Stimulated activated CD4-positive, alpha-beta T cell treated with anti-CD3 and anti-CD28 coated beads, TNF-alpha, amount 100 ng/mL, for 48 hours (primary cell): Measurements from ENCODE around the gene YIF1B.
"Not testable (repeated sequence)": the region's sequence is repeated elsewhere in the genome, so short reads cannot be mapped to it uniquely, and the experiment has no call there.

Source experiments
- DNase-seq, 3 donors: peaks; one replicate each; pipeline ENCODE4 v3.0.0-alpha.2; 2020; ENCODE audit warnings: low read depth in 3 of 3

Gene YIF1B

DNA sequence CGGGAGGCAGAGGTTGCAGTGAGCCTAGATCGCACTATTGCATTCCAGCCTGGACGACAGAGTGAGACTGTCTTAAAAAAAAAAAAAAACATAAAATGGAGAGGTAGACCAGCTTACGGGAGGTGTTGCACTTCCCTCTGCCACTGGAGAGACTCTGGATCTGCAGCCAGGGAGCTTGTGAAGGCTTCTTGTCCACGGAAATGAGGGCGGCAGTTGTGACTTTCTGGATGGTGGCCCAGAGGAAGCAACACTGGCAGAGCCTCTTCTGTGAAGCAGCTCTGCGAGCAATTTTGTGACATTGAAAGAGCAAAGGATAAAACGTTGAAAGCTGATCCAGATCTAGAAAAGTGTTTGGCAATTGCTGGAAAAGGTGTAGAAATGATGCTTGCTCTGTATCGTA, 41.0 kb downstream of the YIF1B start:
- DNase-seq = no peak

DNA sequence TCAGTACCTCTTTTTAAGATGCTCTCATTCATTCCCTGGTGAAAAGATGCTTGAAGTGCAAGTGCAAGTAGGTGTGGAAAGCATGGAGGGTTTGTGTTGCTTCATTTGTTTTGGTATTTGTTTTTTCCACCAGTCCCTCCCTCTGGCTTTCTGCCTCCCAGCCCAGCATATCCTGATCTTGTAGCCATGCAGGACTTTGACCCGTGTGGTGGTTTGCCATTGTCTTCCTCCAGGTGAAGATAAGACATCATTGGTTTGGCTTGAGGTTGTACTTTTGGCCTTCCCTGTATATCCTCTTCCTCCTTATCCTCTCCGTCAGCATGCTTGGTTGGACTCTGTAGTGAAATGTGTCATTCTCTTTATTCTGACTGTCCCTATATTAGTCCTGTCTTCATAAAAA, 42.2 kb downstream of the YIF1B start:
- no peak for DNase-seq

DNA sequence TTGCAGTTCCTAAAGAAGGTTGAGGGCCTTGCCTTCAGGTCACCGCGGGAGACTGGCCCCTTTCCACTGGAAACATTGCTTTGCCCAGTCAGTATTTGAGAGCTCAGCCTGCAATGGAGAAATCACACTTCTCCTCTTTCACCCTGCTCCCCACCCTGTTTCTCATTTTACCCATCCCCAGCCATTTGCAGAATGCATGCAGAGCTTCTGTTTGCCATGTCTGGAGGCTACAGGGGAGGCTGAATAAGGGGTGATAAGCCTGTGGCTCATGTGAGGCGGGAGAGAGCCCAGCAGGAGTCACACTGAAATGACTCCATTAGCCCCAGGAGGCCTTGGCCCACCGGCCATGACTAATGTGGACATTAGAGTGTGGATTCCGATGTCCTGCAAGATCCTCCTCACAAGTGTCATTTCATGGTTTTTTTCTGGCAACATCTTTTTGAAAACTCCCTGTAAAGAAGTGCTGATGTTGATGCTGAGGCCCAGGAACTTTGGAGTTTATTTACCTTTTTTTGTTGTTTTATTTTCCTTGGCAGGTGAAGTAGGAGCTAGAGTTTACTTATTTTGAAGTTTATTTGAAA, 45.1 kb downstream of the YIF1B start:
- DNase-seq = no peak

DNA sequence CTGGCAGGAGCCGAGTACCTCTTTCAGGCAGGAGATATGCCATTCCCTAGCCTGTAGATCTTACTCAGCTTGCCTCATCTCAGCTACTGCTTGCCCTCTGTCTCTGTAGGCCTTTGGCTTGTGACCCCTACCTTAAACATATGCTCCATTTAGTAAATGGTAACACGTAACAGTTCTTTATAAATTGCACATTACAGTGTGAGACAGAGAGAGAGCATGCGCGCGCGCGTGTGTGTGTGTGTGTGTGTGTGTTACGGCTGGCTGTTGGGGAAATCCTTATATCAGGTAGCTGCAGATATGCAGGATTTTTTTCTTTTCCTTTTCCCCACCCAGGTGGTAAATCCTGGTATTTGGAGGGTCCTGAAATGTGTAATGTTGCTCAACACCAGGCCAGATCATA, 47.2 kb downstream of the YIF1B start:
- no peak for DNase-seq

DNA sequence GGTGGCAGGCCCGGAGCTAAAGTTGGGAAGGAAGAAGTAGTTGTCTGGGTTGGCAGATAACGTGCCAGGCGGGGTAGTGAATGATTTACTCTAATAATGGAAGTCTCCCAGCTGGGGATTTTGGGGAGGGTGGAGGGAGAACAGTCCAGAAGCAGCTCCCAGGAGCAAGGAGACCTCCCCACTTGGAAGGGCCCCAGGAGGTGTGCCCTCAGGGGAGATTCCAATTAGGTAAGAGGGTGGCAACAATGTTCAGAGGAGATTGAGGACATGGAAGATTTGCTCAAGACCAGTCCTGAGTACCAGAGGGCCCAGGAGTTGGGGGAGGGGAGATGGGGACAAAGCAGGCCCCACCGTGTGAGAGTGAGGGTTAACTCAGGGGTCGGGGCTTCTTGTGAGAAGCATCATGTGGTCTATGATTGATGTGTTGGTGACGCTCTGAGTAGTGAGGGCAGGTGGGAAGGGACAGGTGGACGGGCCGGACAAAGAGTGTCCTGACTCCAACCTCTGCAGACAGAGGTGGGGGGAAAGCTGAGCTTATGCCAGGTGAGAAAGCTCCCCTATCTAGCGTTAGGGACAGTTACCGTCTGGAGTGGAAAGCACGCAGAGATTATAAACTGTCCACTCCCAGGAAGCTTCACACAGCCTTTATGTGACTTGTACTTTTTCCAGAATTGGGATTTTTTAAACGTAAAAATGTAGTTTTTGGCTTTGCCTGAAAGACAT, 47.8 kb downstream of the YIF1B start:
- DNase-seq = no peak

DNA sequence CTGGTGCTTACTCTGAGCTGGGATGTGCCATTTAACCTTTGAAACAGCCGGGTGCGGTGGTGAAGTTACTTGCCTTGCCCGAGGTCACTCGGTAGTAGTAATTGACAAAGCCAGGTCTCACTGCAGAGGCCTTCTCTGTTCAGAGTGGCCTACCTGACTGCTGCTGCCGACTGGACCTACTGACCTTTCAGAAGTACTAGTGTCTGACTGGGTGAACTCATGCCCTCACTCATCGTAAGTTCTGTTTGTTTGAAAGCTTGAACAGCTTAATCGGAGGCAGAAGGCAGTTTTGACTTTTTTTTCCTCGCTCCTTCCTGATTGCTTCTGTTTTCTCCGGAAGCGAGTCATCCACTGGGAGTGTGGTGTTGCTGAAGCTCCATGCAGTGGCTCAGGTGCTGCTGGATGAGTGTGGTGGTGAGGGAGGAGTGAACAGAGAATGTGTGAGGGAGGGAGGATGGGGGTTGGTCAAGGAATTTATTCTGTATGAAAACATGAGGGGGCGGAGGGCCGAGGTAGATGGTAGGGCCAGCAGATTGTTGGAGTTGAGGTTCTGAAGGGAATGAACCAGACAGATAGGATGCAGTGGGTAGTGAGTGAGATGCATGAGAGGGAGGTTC, 48.7 kb downstream of the YIF1B start:
- no peak for DNase-seq

DNA sequence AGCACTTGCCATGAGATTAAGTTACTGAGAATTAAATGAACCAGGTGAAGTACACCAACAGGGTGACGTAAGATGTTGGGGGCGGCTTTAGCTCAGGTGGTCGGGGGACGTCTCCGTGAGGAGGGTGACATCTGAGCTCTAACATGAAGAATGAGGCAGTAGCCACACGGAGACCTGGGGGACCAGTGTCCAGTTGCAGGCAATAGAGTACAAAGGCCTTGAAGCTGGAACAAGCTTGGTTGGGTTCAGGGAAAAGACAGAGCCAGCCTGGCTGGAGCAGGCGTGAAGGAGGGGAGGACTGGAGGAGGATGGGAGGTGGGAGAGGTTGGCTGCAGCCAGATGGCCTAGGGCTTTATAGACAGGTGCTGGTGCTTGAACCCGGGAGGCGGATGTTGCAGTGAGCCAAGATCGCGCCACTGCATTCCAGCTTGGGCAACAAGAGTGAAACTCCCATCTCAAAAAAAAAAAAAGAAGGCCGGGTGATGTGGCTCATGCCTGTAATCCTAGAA, 49.8 kb downstream of the YIF1B start:
- DNase-seq = no peak

DNA sequence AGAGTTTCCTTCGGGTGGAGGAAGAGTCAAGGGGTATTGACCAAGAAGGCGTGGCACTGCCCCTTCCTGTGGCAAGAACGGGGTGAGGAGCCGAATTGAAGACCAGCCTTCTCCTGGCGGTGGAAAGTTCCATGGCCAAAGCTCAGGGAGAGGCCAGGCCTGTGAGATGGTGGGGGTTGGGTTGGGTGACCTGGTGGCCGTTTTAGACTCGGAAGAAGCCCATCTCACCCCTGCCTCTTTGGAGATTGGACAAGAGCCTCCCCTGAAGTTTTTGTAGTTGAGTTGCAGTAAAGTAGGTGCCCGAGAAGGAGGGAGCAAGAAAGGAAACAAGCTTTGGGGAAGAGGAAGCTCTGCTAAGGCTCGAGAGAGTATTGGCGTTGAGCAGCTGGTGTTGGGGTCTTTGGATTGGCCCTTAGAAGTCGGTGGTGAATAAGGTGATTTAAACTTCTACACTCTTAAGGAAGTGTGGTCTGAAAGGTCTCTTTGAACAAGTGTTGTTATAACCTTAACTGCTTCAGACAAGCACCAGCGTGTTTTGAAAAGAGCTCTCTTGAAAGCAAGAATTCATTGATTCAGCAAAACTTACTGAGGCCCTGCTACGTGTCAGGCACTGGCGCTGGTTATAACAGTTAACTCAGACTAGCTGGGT, 50.4 kb downstream of the YIF1B start:
- no peak for DNase-seq

DNA sequence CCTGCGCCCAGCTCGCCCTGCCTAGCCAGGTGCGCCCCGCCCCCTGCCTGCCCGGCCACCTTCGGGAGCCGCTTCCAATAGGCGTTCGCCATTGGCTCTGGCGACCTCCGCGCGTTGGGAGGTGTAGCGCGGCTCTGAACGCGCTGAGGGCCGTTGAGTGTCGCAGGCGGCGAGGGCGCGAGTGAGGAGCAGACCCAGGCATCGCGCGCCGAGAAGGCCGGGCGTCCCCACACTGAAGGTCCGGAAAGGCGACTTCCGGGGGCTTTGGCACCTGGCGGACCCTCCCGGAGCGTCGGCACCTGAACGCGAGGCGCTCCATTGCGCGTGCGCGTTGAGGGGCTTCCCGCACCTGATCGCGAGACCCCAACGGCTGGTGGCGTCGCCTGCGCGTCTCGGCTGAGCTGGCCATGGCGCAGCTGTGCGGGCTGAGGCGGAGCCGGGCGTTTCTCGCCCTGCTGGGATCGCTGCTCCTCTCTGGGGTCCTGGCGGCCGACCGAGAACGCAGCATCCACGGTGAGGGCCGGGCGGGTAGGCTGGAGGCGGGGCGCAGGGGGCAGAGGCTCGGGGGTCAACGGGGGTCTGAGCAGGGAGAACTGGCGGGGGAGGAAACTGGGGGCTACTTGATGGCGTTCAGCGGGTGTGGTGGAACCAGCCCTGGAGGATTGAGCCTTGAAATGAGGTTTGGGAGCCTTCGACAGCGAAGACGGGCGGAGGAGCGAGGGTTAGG, 51.1 kb downstream of the YIF1B start, which contains the start of gene SPINT2:
Gene SPINT2 (plus strand): TSS at position 88 of the 727 bp plus-strand sequence. CDS start 320 bp downstream, at position 408.
- peak in 1 of 3 donors; percentile 15 for DNase-seq

DNA sequence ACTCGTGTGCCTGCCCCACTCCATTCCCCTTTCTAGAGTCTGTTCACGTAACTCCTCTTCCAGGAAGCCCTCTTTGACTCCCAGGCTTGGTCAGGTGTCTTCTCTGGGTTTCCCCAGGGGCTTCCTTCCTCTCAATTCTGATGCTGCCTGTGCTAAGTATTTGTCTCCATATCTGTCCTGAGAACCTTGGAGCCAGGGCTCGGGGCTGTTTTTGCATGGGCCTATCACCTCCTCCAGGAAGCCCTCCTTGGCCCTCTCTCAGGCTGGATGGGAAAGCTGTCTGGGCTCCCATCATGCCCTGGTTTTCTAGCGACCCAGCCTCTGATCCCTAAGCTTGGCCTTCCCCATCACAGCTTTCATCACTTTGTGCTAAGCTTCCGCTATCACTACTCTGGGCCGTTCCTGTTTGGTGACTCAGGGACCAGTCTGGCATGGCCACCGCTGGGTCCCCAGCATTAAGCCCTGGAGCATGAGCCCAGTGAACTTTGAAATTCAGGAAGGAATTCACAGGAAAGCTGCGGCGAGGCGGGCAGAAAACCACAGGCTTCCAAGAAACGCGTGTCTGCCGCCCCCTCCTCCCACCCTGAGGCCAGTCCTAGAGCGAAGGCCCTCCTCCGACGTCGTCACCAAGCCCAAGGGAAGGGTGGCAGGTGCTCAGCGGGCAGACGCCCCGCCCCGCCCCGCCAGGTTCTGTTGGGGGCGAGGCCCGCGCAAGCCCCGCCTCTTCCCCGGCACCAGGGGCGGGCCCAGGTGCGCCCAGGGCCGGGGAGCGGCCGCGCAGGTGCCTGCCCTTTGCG, 51.9 kb downstream of the YIF1B start:
- peak; percentile 46 to 75 (median 75) for DNase-seq

DNA sequence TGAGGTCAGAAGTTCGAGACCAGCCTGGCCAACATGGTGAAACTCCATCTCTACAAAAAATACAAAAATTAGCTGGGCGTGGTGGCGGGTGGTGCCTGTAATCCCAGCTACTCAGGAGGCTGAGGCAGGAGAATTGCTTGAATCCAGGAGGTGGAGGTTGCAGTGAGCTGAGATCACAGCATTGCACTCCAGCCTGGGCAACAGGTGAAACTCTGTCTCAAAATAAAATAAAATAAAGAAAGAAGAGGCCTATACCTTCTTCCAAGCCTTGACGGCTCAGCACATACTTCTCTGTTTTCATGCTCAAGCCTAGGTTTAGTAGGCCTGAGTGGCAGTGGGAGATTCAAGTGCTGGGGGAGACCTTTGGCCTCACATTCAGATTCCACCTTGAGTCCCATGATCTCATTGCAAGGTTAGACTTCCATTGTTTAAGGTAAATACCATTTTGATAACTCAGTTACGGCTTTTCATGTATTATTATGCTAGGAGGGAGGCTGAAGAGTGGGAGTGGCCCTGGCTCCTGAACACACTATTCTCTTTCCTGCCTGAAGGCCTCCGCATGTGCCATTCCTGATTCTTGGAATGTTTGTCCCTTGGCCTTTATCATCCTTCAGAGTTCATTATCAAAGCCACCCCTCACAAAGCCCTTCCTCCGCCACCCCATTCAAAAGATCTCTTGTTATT, 53.0 kb downstream of the YIF1B start:
- DNase-seq = no peak

DNA sequence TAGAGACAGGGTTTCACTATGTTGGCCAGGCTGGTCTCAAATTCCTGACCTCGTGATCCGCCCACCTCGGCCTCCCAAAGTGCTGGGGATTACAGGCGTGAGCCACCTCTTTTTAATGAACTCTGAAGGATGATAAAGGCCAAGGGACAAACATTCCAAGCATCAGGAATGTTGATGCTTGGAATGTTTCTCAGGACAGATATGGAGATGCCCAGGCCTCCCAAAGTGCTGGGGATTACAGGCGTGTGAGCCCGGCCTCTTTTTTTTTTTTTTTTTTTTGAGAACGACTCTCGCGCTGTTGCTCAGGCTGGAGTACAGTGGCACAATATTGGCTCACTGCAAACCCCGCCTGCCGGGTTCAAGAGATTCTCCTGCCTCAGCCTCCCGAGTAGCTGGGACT, 53.8 kb downstream of the YIF1B start:
- not testable (repeated sequence) for DNase-seq

DNA sequence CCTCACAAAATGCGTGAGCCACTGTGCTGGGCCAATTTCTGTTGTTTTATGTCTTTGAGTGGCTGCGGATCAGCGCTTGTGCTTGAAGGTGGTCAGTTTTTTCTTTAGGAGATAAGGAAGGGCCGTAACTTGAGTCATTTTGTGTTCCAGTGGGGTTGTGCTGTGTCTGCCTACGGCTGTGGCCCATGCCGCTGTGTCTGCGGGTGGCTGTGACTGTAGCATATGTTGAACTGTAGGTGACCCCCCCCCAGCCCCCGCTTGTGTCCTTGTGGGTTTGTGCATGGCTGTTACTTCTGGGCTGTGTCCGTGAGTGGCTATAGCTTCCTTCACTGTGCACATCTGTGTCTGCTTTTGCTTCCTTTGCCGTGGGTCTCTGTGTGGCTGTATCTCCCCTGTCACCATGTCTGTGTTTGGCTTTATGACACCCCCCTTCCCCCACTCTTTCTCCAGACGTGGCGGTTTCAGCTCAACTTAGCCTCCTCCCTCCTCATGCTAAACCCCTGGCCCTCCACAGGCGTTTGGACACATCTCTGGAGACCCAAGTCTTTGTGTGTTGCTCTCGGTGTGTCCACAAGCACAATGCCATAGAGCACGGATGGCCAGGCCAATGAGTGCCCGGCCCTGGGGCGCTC, 60.2 kb downstream of the YIF1B start:
- DNase-seq = no peak

DNA sequence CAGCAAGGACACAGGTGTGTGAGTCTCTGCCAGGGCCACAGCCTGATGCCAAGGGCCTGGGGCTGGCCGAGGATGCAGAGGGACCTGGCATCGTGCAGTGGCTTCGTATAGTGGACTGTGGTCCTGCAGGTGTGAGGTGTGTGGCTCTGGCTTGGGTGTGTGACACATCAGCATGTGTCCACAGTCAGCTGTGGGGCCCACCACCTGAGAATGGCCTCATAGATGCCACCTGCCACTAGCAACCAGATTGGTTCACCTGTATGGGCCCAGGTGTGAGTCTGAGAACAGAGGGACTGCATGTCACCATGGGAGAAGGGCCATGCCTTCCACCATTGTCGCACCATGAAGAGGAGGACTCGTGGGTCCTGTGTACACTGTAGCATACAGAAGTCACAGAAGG, 62.0 kb downstream of the YIF1B start:
- DNase-seq = no peak
